Caco-2 (cell line): ENCODE results near the gene HAUS5. TPM values are rescaled to one million over a fixed set of nuclear protein-coding genes. Genes with fewer than 3 reads are reported as not detected.

Experiments used
- BruUV-seq: library from RNA; stranded (reverse); fragments of 400-500 nt; replicated peaks from 2 replicates; lab custom pipeline; 2021; lab: Mats Ljungman, UMichigan
- CTCF ChIA-PET: fragments of 300-600 bp; sonication (Branson Sonifier 250); formaldehyde crosslinking; loops from one replicate; lab custom pipeline; 2022; ENCODE audit warnings: antibody characterized with exemption; lab: Charles Lee
- POLR2A ChIA-PET: fragments of 300-600 bp; sonication (Branson Sonifier 250); formaldehyde crosslinking; loops from one replicate; lab custom pipeline; 2022; ENCODE audit warnings: antibody characterized with exemption; lab: Charles Lee
- DNase-seq, 2 experiments: peaks; one replicate each; pipeline versions ENCODE4 v3.0.0 to v3.0.0-alpha.2; 2020 to 2022
- H3K27me3 ChIP-seq: replicated peaks from 2 replicates; pipeline ENCODE4 v1.6.0; 2011; ENCODE audit warnings: low read length; ENCODE audit not compliant: control insufficient read depth, insufficient read depth
- H3K36me3 ChIP-seq: 2 replicates; pipeline ENCODE4 v1.5.1; 2011; ENCODE audit warnings: low read length; ENCODE audit not compliant: control insufficient read depth, insufficient read depth
- H3K4me1 ChIP-seq: fragments of 250-450 bp; sonication (Bioruptor Pico); 2 replicates; pipeline ENCODE4 v1.5.1; 2020; ENCODE audit warnings: mild to moderate bottlenecking
- H3K4me3 ChIP-seq: 2 replicates; pipeline ENCODE4 v1.5.1; 2011; ENCODE audit warnings: low read depth, mild to moderate bottlenecking, control low read depth, low read length
- H3K9me3 ChIP-seq: fragments of 250-450 bp; sonication (Bioruptor Pico); 2 replicates; pipeline ENCODE4 v1.5.1; 2020; ENCODE audit warnings: mild to moderate bottlenecking, moderate library complexity
- H3K27ac Mint-ChIP-seq: one replicate; pipeline ENCODE4 v1.8.0; 2022; ENCODE audit warnings: mixed read lengths; ENCODE audit not compliant: unreplicated experiment
- H3K27me3 Mint-ChIP-seq: one replicate; pipeline ENCODE4 v1.8.0; 2022; ENCODE audit warnings: mixed read lengths; ENCODE audit not compliant: insufficient read depth, unreplicated experiment
- H3K36me3 Mint-ChIP-seq: one replicate; pipeline ENCODE4 v1.8.0; 2022; ENCODE audit warnings: mild to moderate bottlenecking, mixed read lengths; ENCODE audit not compliant: insufficient read depth, unreplicated experiment
- H3K4me1 Mint-ChIP-seq: one replicate; pipeline ENCODE4 v1.8.0; 2022; ENCODE audit warnings: low read depth, mixed read lengths; ENCODE audit not compliant: unreplicated experiment
- H3K4me3 Mint-ChIP-seq: one replicate; pipeline ENCODE4 v1.8.0; 2022; ENCODE audit warnings: mild to moderate bottlenecking, moderate library complexity, mixed read lengths; ENCODE audit not compliant: unreplicated experiment
- H3K9me3 Mint-ChIP-seq: one replicate; pipeline ENCODE4 v1.8.0; 2022; ENCODE audit warnings: mixed read lengths; ENCODE audit not compliant: unreplicated experiment
- intact Hi-C: fragments of 100-400 bp; cut with micrococcal nuclease; formaldehyde crosslinking; loops from one replicate; pipeline ENCODE4 v1.10.0; 2022; ENCODE audit not compliant: unreplicated experiment
- total RNA-seq: library from RNA; stranded (reverse); gene quantifications from 2 replicates; pipeline ENCODE4 v1.2.3, GENCODE V29; 2022
- TF ChIP-seq, protein P1 (sequence below), 2 experiments: fragments of 200-600 bp in 1 of 2; IDR thresholded peaks; 1 replicate in 1 of 2; 2 replicates in 1 of 2; pipeline versions ENCODE4 v1.5.1 to v1.8.0; 2011 to 2022; ENCODE audit warnings: antibody characterized with exemption in 1 of 2, control low read depth in 1 of 2, inconsistent platforms in 1 of 2, low read depth in 1 of 2, low read length in 1 of 2, mild to moderate bottlenecking in 1 of 2, moderate library complexity in 1 of 2; ENCODE audit not compliant: insufficient read depth in 1 of 2, severe bottlenecking in 1 of 2, unreplicated experiment in 1 of 2

The HAUS5 gene
- total RNA-seq, 1 experiment from 2014 or later, result 27.9 TPM

DNA sequence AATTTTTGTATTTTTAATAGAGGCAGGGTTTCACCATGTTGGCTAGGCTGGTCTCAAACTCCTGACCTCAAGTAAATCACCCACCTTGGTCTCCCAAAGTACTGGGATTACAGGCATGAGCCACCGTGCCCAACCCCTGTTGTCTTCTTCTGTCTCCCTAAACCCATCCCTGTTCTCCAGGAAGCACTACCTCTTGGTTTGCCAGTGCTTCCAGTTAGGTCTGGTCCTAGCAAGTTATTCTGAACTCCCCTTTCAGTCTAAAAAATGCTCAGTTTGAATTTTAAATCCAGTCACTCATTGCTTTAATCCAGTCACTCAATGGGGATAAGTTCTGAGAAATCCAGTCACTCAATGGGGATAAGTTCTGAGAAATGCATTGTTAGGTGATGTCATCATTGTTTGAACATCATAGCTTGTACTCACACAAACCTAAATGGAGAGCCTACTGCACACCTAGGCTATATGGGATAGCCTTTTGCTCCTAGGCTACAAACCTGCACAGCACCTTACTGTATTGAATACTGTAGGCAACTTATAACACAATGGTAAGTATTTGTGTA is 41.0 kb upstream of the HAUS5 start:
- H3K4me3 ChIP-seq, result no peak overlapping the region
- no peak overlapping the region for H3K27ac Mint-ChIP-seq
- DNase-seq, result no peak
- peaks cover 6% of the 10 kb centered on the region for H3K9me3 ChIP-seq
- ChIA-PET CTCF (no interaction called here), POLR2A (no interaction called here)
- no peaks in the 10 kb centered on the region for H3K27me3 ChIP-seq
- no peaks in the 10 kb centered on the region for H3K4me1 Mint-ChIP-seq
- peaks cover 13% of the 10 kb centered on the region for H3K9me3 Mint-ChIP-seq
- intact Hi-C loops, result no loop called here
- no peaks in the 10 kb centered on the region for H3K36me3 ChIP-seq
- H3K27me3 Mint-ChIP-seq, result peaks cover 8% of the 10 kb centered on the region
- no TSS peak for BruUV-seq
- H3K36me3 Mint-ChIP-seq, result no peaks in the 10 kb centered on the region
- TF ChIP-seq, protein P1, sequence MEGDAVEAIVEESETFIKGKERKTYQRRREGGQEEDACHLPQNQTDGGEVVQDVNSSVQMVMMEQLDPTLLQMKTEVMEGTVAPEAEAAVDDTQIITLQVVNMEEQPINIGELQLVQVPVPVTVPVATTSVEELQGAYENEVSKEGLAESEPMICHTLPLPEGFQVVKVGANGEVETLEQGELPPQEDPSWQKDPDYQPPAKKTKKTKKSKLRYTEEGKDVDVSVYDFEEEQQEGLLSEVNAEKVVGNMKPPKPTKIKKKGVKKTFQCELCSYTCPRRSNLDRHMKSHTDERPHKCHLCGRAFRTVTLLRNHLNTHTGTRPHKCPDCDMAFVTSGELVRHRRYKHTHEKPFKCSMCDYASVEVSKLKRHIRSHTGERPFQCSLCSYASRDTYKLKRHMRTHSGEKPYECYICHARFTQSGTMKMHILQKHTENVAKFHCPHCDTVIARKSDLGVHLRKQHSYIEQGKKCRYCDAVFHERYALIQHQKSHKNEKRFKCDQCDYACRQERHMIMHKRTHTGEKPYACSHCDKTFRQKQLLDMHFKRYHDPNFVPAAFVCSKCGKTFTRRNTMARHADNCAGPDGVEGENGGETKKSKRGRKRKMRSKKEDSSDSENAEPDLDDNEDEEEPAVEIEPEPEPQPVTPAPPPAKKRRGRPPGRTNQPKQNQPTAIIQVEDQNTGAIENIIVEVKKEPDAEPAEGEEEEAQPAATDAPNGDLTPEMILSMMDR (IDR thresholded peaks at IDR 0.05; ENCODE audit: insufficient read depth in 1 of 2, low read depth in 1 of 2, low read length in 1 of 2, severe bottlenecking in 1 of 2, unreplicated experiment in 1 of 2), result no peak
- H3K4me1 ChIP-seq, result no peaks in the 10 kb centered on the region
- no peak overlapping the region for H3K4me3 Mint-ChIP-seq

DNA sequence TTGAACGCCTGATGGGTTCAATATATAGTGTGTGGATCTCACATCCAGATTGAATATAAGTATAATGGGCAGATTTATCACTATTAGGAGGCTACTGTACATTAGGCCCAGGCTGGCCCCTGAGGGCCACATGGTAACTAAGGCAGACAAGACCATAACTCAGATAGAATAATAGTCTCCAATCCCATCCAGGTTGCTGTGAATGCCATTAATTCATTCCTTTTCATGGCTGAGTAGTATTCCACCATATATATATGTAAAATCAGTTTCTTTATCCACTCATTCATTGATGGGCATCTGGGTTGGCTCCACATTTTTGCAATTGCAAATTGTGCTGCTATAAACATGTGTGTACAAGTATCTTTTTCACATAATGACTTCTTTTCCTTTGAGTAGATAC is 34.6 kb upstream of the HAUS5 start:
- Mint-ChIP-seq H3K9me3 (peaks cover 22% of the 10 kb centered on the region), H3K4me1 (no peaks in the 10 kb centered on the region), H3K4me3 (no peak overlapping the region), H3K27ac (no peak overlapping the region), H3K27me3 (peaks cover 2% of the 10 kb centered on the region), H3K36me3 (no peaks in the 10 kb centered on the region)
- DNase-seq, result no peak
- Histone ChIP-seq H3K4me3 (no peak overlapping the region), H3K36me3 (no peaks in the 10 kb centered on the region), H3K9me3 (peaks cover 26% of the 10 kb centered on the region), H3K27me3 (no peaks in the 10 kb centered on the region), H3K4me1 (no peaks in the 10 kb centered on the region)
- ChIA-PET CTCF (no interaction called here), POLR2A (no interaction called here)
- intact Hi-C loops, result no loop called here
- TF ChIP-seq, protein P1 (IDR thresholded peaks at IDR 0.05; ENCODE audit: insufficient read depth in 1 of 2, low read depth in 1 of 2, low read length in 1 of 2, severe bottlenecking in 1 of 2, unreplicated experiment in 1 of 2), result no peak
- BruUV-seq, result no TSS peak

DNA sequence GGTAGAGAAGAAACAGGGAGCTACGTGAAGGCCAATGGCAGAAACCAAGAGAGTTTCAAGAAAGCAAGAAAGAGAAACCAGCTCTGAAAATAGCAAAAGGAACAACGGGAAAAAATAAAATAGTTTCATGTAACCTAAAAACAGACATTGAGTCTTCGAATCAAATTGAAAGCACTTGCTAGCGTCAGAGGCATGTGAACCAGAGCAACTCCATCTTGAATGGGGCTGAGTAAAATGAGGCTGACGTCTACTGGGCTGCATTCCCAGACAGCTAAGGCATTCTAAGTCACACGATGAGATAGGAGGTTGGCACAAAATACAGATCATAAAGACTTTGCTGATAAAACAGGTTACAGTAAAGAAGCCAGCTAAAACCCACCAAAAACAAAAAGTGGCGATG is 33.8 kb upstream of the HAUS5 start:
- ChIA-PET CTCF (no interaction called here), POLR2A (no interaction called here)
- H3K36me3 Mint-ChIP-seq, result no peaks in the 10 kb centered on the region
- no peaks in the 10 kb centered on the region for H3K27me3 ChIP-seq
- H3K27me3 Mint-ChIP-seq, result peaks cover 3% of the 10 kb centered on the region
- TF ChIP-seq, protein P1 (IDR thresholded peaks at IDR 0.05; ENCODE audit: insufficient read depth in 1 of 2, low read depth in 1 of 2, low read length in 1 of 2, severe bottlenecking in 1 of 2, unreplicated experiment in 1 of 2), result no peak
- H3K27ac Mint-ChIP-seq, result no peak overlapping the region
- H3K4me1 ChIP-seq, result no peaks in the 10 kb centered on the region
- no peaks in the 10 kb centered on the region for H3K36me3 ChIP-seq
- H3K4me3 Mint-ChIP-seq, result no peak overlapping the region
- no peak overlapping the region for H3K4me3 ChIP-seq
- no peak for DNase-seq
- H3K9me3 Mint-ChIP-seq, result peaks cover 22% of the 10 kb centered on the region
- no peaks in the 10 kb centered on the region for H3K4me1 Mint-ChIP-seq
- intact Hi-C loops, result no loop called here
- peaks cover 26% of the 10 kb centered on the region for H3K9me3 ChIP-seq
- no TSS peak for BruUV-seq
